Measurements from ENCODE around the gene SLC16A6.
"Not testable (repeated sequence)": the region's sequence is repeated elsewhere in the genome, so short reads cannot be mapped to it uniquely, and the experiment has no call there.

DNA sequence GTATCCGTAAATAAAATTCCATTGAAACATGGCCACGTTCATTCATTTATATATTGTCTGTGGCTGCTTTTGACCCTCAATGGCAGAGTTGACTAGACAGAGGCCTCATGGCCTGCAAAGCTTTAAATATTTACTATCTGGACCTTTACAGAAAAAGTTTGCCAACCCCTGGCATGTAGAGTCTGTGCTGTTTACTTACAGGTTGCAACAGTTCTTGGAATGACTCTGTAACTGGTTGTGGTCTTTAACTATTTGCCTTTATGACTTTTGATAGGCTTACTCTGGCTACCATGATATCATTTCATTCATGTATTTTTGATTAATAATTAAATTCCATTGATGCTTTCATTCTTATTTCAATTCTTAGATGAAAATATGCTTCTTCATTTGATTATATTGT, 25.1 kb downstream of the SLC16A6 start:
- TF ChIP-seq, protein P1, sequence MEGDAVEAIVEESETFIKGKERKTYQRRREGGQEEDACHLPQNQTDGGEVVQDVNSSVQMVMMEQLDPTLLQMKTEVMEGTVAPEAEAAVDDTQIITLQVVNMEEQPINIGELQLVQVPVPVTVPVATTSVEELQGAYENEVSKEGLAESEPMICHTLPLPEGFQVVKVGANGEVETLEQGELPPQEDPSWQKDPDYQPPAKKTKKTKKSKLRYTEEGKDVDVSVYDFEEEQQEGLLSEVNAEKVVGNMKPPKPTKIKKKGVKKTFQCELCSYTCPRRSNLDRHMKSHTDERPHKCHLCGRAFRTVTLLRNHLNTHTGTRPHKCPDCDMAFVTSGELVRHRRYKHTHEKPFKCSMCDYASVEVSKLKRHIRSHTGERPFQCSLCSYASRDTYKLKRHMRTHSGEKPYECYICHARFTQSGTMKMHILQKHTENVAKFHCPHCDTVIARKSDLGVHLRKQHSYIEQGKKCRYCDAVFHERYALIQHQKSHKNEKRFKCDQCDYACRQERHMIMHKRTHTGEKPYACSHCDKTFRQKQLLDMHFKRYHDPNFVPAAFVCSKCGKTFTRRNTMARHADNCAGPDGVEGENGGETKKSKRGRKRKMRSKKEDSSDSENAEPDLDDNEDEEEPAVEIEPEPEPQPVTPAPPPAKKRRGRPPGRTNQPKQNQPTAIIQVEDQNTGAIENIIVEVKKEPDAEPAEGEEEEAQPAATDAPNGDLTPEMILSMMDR (IDR thresholded peaks at IDR 0.05; ENCODE audit: low read depth, low read length), result not testable (repeated sequence)
- not testable (repeated sequence) for TF ChIP-seq POLR2A (IDR thresholded peaks at IDR 0.05; ENCODE audit: extremely low read depth, insufficient read length)
